HepG2 (cell line): ENCODE measurements around the gene SPTBN5. TPM values are rescaled to one million over a fixed set of nuclear protein-coding genes. Genes with fewer than 3 reads are reported as not detected.

Experiments
- NFE2L1 ChIP-seq: sonication (generic); formaldehyde crosslinking; IDR thresholded peaks from 2 replicates; pipeline ENCODE4 v1.4.0; 2020; ENCODE audit warnings: missing genetic modification reagents, mild to moderate bottlenecking, borderline replicate concordance
- RXRA ChIP-seq: sonication (generic); formaldehyde crosslinking; IDR thresholded peaks from 2 replicates; pipeline ENCODE4 v1.5.1; 2020; ENCODE audit warnings: missing genetic modification reagents
- TCF12 ChIP-seq, 2 experiments: fragments of 450-650 bp in 1 of 2; sonication (generic) in 1 of 2; formaldehyde crosslinking in 1 of 2; IDR thresholded peaks; 2 replicates each; pipeline versions ENCODE4 v1.6.1 to v1.8.0; 2017 to 2022; ENCODE audit warnings: antibody characterized with exemption in 1 of 2, mild to moderate bottlenecking in 1 of 2, missing genetic modification reagents in 1 of 2, moderate library complexity in 1 of 2
- ZBTB14 ChIP-seq: sonication (generic); formaldehyde crosslinking; IDR thresholded peaks from 2 replicates; pipeline ENCODE4 v1.4.0; 2020; ENCODE audit warnings: missing genetic modification reagents
- ZNF326 ChIP-seq: sonication (generic); formaldehyde crosslinking; IDR thresholded peaks from 2 replicates; pipeline ENCODE4 v1.4.0; 2020; ENCODE audit warnings: missing genetic modification reagents, borderline replicate concordance
- ZNF407 ChIP-seq: sonication (generic); formaldehyde crosslinking; IDR thresholded peaks from one replicate; pipeline ENCODE4 v1.5.1; 2020; ENCODE audit warnings: mild to moderate bottlenecking, missing genetic modification reagents; ENCODE audit errors: not compliant biosample characterization
- ZNF788 ChIP-seq: sonication (generic); formaldehyde crosslinking; IDR thresholded peaks from 2 replicates; pipeline ENCODE4 v1.5.0; 2020; ENCODE audit warnings: mild to moderate bottlenecking, missing genetic modification reagents, borderline replicate concordance
- polyA plus RNA-seq, 8 experiments: library from polyadenylated mRNA; depleted of rRNA in 3 of 8; stranded (reverse) in 7 of 8; unstranded in 1 of 8; fragments of >200 nt; fragmentation: Illumina TruSeq in 4 of 8; extraction: Trizol in 4 of 8; gene quantifications; 2 replicates each; pipeline versions ENCODE4 v1.2.1 to v1.2.3, GENCODE V29; 2011 to 2016; ENCODE audit warnings: low read depth in 4 of 8, missing spikeins in 1 of 8, mixed read lengths in 1 of 8; ENCODE audit not compliant: insufficient read depth in 1 of 8
- total RNA-seq, 5 experiments: library from RNA; depleted of rRNA; stranded (reverse); fragments of >200 nt; fragmentation: Illumina TruSeq; extraction: Trizol; gene quantifications; 2 replicates each; pipeline ENCODE4 v1.2.3, GENCODE V29; 2016; ENCODE audit warnings: low read depth in 1 of 5

SPTBN5 gene
- total and polyA plus RNA-seq, 2 of the 13 experiments (the other 11 are each of a cell fraction or from before 2014, with no cell fraction given) = 0.01 to 0.07 TPM

- TF ChIP-seq ZNF407 (CRISPR knock-in tag) = no peak
- TF ChIP-seq NFE2L1 = no peak
- no peak for TF ChIP-seq ZNF326 (CRISPR knock-in tag)
- TF ChIP-seq ZNF788 (CRISPR knock-in tag) = no peak
- no peak for TF ChIP-seq RXRA (CRISPR knock-in tag)
- no peak for TF ChIP-seq TCF12 (IDR thresholded peaks at IDR 0.05)
- TF ChIP-seq TCF12 (CRISPR knock-in tag; IDR thresholded peaks at IDR 0.05) = no peak
- TF ChIP-seq ZBTB14 = no peak
Measured at GRCh38 chr15:41896566-41896965, 2.7 kb upstream of the SPTBN5 start (continued).
